GM12878 (cell line): ENCODE measurements around the gene GOLGA6L7.

Experiments
- CBX3 ChIP-seq: fragments of 200-600 bp; sonication (generic); IDR thresholded peaks from 2 replicates; pipeline ENCODE4 v1.6.1; 2016; ENCODE audit warnings: low read depth, borderline replicate concordance
- EZH2 ChIP-seq: IDR thresholded peaks from 2 replicates; pipeline ENCODE4 v1.6.1; 2012; ENCODE audit warnings: low read depth, mild to moderate bottlenecking, control low read depth, inconsistent platforms, low read length, borderline replicate concordance; ENCODE audit not compliant: control insufficient read depth
- JUNB ChIP-seq: IDR thresholded peaks from 2 replicates; pipeline ENCODE4 v1.6.1; 2016; ENCODE audit warnings: antibody characterized with exemption, mild to moderate bottlenecking
- POLR2AphosphoS5 ChIP-seq: IDR thresholded peaks from 2 replicates; pipeline ENCODE4 v1.6.1; 2011; ENCODE audit warnings: mild to moderate bottlenecking, low read length, inconsistent platforms
- TF ChIP-seq, protein P1 (sequence below), 3 experiments: IDR thresholded peaks in 2 of 3; conservative IDR thresholded peaks in 1 of 3; 2 replicates each; pipeline ENCODE4 v1.5.1; 2011; ENCODE audit warnings: low read depth in 3 of 3, low read length in 3 of 3, mild to moderate bottlenecking in 3 of 3, control low read depth in 2 of 3, moderate library complexity in 2 of 3, inconsistent platforms in 1 of 3, mixed read lengths in 1 of 3; ENCODE audit not compliant: control insufficient read depth in 2 of 3, insufficient read depth in 1 of 3; ENCODE audit errors: extremely low read depth in 1 of 3

DNA sequence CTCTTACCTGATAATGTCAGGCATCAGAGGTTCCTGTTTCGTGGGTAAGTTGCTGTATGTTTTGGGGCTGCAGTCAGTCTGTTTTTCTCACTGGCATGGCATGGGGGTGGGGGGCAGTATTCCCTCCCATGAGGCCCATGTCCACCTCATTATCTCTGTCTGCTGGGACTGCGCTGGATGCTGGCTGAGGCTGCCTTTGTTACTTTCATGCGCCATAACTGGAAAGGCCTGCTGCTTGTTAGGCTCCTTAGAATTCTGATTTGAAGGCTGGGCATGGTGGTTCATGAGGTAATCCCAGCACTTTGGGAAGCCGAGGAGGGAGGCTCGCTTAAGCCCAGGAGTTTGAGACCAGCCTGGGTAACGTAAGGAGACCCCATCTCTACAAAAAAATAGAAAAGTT, 47.1 kb upstream of the GOLGA6L7 start:
- TF ChIP-seq POLR2AphosphoS5 (no peak), EZH2 (no peak), CBX3 (no peak), JUNB (no peak)
- TF ChIP-seq, protein P1, sequence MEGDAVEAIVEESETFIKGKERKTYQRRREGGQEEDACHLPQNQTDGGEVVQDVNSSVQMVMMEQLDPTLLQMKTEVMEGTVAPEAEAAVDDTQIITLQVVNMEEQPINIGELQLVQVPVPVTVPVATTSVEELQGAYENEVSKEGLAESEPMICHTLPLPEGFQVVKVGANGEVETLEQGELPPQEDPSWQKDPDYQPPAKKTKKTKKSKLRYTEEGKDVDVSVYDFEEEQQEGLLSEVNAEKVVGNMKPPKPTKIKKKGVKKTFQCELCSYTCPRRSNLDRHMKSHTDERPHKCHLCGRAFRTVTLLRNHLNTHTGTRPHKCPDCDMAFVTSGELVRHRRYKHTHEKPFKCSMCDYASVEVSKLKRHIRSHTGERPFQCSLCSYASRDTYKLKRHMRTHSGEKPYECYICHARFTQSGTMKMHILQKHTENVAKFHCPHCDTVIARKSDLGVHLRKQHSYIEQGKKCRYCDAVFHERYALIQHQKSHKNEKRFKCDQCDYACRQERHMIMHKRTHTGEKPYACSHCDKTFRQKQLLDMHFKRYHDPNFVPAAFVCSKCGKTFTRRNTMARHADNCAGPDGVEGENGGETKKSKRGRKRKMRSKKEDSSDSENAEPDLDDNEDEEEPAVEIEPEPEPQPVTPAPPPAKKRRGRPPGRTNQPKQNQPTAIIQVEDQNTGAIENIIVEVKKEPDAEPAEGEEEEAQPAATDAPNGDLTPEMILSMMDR (IDR thresholded peaks at IDR 0.05 in 2 of 3, conservative IDR thresholded peaks at IDR 0.05 in 1 of 3; ENCODE audit: control insufficient read depth in 2 of 3, extremely low read depth in 1 of 3, insufficient read depth in 1 of 3, low read depth in 3 of 3, low read length in 3 of 3): no peak
